GM19351 (cell line): ENCODE results near the gene MIGA1.
"Not testable (repeated sequence)": the region's sequence is repeated elsewhere in the genome, so short reads cannot be mapped to it uniquely, and the experiment has no call there.

Experiments used
- ATAC-seq: cut with Tn5 transposase; IDR thresholded peaks from one replicate; pipeline ENCODE4 v1.9.1; 2021; ENCODE audit warnings: mild to moderate bottlenecking, moderate library complexity; ENCODE audit not compliant: unreplicated experiment

Gene MIGA1

GRCh38 chr1:77905603-77906002, 126.2 kb downstream of the MIGA1 start:
- ATAC-seq = no peak

- ATAC-seq = no peak
Observed at GRCh38 chr1:77906019-77906545, 126.6 kb downstream of the MIGA1 start.

- no peak for ATAC-seq
Observed at GRCh38 chr1:77906624-77907023, 127.2 kb downstream of the MIGA1 start.

GRCh38 chr1:77910116-77910515, 130.7 kb downstream of the MIGA1 start:
- no peak for ATAC-seq

GRCh38 chr1:77918918-77919317, 139.5 kb downstream of the MIGA1 start:
- not testable (repeated sequence) for ATAC-seq

- no peak for ATAC-seq
Observed at GRCh38 chr1:77925518-77925917, 146.1 kb downstream of the MIGA1 start.

- ATAC-seq = no peak
Observed at GRCh38 chr1:77925956-77926355, 146.5 kb downstream of the MIGA1 start.

GRCh38 chr1:77926561-77927357, 147.3 kb downstream of the MIGA1 start:
- ATAC-seq = peak; percentile 65

GRCh38 chr1:77927414-77927813, 148.0 kb downstream of the MIGA1 start:
- ATAC-seq = peak; percentile 31
